GM21447 (cell line): Measurements from ENCODE around the gene FAM193A.
"Not testable (repeated sequence)": the region's sequence is repeated elsewhere in the genome, so short reads cannot be mapped to it uniquely, and the experiment has no call there.

Experiments
- ATAC-seq: cut with Tn5 transposase; IDR thresholded peaks from one replicate; pipeline ENCODE4 v1.9.1; 2021; ENCODE audit not compliant: unreplicated experiment

The FAM193A gene

DNA sequence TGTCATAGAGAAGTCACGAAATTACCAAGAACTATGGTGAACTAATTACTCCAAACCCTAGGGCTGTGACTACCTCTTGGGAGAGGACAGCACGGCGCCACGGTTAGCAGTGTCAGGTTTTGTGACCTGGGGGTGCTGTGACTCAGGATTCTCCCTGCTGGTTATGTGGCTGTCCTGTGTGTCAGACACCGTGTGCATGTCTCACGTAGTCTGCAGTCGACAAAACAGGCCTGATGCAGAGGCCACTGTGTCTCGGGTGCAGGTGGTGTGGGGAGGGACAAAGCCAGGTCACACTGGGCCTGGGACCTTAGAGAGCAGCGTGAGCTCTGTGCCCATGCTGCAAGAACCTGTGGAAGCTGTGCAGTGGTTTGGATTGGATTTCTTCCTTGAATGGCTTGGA is 185.6 kb downstream of the FAM193A start:
- no peak for ATAC-seq

DNA sequence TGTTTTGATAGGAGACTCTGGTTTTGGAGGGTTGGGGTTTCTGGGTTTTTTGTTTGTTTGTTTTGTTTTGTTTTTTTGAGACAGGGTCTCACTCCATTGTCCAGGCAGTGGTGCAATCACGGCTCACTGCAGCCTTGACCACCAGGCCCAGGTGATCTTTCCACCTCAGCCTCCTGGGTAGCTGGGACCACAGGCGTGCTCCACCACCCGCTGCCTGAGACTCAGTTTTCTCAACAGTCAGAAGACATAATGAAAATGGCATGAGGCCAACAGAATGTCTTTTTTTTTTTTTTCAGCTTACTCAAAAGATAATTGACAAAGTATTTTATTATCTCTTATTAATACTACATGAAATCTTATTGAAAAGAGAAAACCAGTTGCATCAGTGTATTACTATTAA is 187.3 kb downstream of the FAM193A start:
- ATAC-seq, result no peak

DNA sequence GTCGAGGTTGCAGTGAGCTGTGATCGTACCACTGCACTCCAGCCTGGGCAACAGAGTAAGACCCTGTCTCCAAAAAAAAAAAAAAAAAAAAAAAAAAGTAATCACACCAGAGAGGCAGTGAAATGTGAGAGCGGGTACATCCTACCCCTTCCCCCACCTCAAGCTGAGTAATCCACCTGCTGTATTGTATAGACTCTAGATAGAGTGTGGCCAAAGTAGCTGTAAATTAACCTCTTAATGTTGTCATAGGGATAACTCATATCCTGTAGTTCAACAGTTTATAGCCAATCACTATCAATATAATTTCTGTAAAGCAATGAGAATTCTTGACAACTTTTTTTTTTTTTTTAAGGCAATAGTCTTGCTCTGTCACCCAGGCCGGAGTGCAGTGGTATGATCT is 188.9 kb downstream of the FAM193A start:
- no peak for ATAC-seq

DNA sequence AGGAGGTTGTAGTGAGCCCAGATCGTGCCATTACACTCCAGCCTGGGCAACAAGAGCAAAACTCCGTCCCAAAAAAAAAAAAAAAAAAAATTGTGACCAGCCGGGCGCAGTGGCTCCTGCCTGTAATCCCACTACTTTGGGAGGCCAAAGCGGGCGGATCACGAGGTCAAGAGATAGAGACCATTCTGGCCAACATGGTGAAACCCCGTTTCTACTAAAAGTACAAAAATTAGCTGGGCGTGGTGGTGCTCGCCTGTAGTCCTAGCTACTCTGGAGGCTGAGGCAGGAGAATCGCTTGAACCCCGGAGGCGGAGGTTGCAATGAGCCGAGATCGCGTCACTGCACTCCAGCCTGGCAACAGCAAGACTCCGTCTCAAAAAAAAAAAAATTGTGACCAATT is 190.4 kb downstream of the FAM193A start:
- ATAC-seq, result not testable (repeated sequence)

DNA sequence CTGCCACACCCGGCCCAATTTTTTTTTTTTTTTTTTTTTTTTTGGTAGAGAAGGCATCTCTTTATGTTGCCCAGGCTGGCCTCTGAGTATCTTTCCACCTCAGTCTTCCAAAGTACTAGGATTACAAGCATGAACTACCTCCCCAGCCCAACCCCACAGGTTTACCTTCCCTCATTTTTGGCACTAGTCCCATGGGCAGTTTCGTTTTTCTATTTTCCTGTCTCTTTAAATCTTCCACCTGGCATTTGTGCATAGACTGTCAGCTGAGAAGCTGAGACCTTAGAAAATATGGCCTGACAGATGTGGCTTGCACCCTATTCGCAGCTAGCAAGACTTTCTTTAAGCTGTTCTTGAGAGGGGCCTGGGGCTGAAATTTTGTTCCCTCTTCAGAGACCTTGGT is 191.8 kb downstream of the FAM193A start:
- no peak for ATAC-seq

DNA sequence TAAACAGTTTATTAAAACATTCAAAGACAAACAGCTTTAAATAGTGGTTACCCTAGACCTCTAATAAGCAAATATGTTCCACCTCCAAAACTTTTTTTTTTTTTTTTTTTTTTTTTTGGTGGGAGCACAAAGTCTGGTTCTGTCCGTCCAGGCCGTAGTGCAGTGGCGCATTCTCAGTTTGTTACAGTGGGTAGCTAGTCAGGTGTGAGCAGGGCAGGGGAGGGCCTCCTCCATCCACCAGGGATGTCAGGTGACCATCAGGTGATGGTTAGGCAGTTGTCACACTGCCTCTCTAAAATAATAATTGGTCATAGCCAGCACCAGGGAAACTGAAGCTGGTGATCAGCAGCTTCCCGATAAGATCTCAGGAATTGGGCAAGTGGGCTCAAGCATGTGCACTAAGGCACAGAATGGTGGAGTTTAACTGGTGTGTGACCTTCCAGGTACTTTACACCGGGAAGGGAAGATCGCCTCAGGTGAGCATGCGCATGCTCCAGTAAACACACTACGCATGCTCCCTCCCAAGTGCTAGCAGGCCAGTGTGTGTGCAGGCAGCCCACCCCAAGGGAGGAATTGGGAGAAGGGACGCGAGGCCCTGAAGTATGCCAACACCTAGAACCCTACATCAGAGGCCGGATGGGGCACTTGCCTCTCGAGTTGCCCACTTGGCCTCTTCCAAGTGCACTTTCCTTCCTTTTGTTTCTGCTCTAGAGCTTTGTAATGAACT is 192.5 kb downstream of the FAM193A start:
- no peak for ATAC-seq

DNA sequence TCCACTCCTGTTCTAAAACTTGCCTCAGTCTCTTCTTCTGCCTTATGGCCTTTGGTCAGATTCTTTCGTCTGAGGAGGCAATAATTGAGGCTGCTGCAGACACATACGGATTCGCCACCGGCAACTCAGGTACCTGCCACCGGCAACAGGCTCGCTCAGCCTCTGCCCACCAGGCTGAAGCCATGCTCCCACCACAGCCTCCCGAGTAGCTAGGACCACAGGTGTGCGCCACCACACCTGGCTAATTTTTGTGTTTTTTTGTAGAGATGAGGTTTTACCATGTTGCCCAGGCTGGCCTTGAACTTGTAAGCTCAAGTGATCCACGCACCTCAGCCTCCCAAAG is 193.1 kb downstream of the FAM193A start:
- no peak for ATAC-seq

DNA sequence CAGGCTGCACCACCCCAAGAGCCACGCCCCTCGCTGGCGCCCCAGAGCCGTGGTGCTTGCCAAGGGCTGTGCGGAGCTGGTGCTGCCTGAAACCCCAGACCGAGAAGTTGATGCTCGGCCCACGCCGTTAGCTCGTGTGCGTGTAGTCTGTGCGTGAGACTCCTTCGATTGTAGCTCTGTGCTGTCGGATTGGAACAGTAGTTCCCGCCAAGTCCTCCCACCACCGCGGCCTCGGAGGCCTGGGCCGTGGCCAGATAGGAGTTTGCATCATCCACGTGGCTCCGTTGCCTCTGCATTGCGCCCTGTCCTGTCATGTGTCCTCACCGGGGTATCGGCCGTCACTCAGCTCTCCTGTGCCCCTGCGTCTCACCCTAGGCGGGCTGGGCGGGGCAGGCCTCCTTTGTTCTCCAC is 195.5 kb downstream of the FAM193A start:
- no peak for ATAC-seq

DNA sequence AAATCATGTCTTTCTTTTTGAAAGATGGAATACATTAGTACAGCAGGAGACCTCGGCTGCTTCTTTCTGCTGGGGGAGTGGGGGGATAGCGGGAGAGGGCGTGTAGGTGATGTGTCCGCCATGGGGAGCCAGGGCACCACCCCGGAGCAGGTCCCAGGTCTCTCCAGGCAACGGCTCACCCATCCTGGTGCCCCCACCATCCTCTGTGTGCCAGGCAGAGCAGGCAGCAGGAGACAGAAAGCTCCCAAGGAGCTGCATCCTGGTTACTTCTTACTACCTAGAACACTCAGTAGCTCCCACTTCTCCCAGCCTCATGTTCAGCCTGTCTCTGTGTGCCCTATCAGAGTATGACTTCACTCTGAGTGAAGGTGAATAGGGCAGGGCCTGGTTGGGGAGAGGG is 196.1 kb downstream of the FAM193A start:
- no peak for ATAC-seq

DNA sequence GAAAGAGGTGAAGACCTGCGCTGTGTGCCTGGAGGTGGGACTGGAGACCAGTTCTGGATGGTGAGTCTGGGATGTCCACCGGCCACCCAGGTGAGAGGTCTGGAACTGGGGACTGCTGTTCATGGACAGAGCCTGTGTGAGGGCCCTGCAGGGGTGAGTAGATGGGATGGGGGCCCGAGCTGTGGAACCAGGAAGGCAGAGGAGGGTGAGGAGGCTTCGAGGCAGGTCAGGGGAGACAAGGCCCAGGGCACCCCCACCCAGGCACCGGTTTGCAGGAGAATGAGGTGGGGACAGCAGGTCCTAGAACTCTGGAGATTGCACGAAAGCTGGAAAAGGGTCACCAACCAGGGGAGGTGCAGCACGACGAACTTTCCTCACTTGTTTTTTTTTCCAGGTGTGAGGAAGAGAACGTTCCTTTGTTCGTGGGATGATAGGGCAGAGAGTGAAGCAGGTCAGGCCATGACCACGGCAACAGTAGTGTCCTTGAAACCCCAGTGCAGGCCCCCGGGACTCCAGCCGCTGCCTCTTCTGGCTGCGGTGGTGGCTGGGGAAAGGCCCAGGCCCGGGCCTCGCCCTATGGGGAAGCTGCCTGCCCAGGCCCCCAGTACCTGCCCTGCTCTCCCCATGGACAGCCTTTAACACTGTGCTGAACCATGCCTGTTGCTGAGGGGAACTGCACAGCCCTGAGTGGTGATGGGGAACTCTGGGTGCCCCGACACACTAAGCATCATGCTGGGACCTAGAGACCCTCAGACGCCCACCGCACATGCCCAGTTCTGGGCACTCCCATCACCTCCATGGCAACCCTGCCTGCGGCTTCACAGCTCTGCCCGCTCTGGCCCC is 196.8 kb downstream of the FAM193A start:
- ATAC-seq, result no peak

DNA sequence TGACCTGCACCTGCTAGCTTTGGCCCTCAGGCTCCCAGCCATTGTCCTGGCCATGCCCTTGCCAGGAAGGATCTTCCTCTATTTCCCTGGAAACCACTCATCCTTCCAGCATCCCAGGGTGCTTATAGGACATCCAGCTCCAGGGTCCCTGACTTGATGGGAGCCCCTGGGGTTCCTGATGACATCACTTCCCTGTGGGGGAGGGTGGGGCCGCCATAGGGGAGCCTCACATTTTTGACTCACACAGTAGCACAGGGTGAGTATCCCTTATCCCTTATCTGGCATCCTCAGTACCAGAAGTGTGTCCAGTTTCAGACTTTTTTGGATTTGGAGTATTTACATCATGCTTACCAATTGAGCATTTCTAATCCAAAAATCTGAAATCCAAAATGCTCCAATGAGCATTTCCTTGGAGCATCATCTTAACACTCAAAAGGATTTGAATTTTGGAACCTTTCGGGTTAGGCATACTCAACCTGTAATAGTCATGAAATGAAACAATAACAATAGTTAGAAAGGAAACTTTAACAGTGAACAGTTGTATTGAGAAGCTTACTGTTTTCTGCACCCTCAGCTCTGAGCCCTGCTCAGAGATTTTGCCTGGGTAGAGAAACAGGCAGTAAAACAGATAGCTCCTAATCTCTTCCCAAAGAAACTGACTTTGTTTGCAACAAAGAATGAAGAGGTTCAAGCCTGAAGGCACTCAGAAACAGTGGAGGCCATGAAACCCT is 197.6 kb downstream of the FAM193A start:
- no peak for ATAC-seq

DNA sequence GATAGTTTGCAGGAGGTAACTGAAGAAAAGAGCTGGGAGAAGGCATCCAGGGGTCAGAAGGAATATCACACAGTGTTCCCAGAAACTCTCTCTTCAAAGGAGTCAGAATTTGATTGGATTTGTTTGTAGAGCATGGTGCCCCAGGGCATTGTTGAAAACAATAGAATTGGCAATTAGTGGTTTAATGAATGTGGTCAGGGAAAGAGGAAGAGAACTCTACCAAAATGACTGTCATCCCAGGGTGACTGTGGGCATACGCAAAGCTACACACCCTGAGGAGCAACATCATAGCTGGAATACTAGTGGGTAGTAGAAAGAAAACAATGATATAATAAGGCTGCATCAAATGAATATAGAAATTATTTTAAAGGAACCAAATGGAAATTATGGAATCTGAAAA is 198.2 kb downstream of the FAM193A start:
- ATAC-seq, result no peak

DNA sequence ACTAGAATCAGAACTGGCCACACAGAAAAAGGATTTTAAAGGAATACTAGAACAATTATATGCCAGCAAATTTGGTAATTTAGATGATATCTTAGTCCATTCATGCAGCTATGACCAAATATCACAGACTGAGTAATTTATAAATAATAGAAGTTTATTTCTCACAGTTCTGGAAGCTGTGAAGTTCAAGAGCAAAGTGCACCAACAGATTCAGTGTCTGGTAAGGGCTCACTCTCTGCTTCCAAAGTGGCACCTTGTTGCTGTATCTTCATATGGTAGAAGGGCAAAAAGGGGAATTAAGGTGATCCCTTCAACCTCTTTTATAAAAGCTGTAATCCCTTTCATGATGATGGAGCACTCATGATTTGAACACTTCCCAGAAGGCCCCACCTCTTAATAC is 199.4 kb downstream of the FAM193A start:
- ATAC-seq, result no peak

DNA sequence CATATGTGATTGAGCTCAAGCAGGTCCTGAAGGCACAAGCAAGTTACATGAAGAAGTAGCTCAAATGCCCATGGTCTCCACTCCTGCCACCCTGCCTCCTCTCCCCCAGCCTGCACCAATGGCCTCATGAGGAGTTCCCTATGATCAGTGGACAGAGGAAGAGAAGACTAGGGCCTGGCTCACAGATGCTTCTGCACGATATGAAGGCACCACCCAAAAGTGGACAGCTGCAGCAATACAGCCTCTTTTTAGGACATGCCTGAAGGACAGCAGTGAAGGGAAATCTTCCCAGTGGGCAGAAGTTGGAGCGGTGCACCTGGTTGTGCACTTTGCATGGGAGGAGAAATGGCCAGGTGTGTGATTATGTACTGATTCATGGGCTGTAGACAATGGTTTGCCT is 201.8 kb downstream of the FAM193A start:
- not testable (repeated sequence) for ATAC-seq

DNA sequence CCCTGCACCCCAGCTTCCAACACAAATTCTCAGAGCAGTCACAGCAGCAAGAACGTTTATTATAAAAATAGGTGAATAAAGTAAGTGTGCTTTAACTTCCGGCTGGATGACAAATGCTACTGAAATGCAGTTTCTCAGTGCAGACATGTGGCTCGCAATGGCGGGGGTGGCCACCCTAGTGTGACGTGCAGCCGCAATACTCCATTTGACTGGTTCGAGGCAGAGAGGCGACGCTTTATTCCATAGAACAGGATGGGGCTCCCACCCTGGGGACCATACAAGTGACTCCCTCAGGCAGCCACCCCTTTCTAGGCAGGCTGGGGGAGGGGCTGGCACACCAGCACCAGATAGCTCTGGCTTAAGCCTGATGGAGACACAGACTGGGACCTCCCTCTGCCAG is 205.2 kb downstream of the FAM193A start:
- no peak for ATAC-seq

DNA sequence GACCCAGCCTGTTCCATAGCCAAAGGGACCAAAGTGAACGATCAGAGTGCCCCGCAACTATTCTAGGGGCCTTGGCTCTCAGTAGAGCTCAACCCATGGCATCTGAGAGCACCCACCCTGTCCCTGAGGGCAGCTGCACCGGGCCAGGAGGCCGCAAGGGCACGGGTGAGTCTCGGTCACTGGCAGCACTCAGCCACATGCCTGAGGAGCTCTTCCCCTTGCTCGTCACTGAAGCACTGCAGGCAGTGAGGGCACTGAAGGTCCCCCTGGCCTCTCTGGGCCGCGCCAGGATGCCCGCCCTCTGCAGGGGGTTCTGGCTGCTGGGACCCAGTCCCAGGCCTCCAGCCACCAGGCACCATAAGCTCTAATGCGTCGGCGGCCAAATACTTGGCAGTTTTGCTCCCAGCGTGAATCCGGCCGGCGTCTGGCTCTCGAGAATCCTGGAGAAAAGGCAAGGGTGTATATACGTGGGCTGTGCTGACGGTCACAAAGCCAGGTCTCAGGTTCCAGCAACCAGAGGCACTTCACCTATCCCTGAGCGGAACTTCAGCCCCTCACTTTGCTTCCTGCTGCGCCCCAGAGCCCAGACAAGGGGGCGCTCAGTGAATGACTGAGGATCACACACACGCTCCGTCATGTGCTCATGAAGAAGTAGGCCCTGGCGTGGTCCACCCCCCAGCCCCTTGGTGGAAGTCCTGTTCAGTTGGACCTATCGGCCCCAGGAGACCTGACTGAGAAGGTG is 205.8 kb downstream of the FAM193A start:
- ATAC-seq, result no peak

DNA sequence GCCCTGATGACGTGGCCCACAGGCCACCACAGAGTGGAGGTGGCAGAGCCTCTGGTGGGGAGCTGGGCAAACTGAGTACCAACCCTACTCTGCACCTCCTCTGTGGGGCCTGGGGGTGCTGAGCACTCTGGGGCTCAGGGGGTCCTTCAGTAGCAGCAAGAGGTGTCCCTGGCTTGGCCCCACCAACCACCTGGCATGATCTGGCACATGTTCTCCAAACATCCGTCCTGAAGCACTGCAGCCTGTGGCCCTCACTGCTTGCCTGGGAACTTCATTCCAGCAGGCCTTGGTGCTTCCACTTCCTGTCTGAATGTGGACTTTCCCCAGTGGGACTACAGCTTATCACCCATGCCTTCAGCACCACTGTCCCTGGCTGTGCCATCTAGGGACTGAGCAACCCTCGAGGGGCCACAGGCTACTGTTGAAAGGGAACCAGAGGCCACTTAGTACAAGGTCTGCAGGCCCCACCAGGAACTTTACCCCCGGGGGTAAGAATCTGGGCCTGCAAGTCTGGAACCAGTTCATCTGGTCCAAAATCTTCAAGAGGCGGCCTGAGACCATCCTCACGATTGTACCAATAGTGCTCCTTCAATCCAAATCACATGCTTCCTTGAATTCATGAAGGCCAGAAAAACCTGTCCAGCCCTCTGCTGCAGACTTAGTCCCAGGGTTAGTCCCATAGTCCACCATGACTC is 206.5 kb downstream of the FAM193A start:
- ATAC-seq, result no peak

DNA sequence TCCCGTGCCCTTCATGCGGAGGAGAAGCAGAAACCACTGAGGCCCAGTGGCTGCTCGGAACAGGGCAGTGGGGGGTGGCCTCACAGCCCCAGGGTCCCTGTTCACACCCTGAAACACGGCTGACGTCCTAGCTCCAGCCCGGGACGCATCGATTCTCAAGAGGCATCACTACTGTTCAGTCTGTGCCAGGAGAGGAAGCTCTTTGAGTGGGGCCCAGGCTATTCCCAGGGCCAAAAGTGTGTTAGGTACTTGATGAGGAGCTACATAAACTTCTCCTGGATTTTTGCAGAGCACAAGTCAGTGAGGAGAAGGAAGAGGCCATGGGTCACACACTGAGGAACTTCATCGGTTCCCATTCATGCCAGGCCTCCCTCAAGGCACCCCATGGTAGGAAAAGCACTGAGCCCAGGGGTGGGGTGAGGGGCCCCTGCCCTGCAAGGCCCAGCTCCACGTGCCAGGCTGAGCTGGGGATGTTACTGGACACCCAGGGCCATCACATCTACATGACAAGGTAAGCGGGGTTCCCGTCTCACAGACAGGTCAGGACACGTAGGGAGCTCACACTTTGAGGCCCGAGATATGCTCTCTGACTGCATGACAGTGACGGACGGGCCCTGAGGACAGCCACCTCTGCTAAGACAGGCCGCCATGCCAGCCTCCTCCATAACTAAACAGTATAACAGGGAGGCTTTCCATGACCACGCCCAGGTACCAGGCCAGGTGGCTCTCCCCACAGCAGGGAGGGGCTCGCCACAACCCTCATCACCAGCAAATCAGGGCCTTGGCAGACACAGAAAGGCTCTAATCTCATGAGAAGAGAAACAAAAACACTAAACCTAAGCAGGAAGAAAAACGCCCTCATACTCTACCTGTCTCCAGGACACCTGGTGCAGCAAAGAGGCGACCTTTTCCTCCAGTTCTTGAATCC is 207.3 kb downstream of the FAM193A start:
- ATAC-seq, result no peak

DNA sequence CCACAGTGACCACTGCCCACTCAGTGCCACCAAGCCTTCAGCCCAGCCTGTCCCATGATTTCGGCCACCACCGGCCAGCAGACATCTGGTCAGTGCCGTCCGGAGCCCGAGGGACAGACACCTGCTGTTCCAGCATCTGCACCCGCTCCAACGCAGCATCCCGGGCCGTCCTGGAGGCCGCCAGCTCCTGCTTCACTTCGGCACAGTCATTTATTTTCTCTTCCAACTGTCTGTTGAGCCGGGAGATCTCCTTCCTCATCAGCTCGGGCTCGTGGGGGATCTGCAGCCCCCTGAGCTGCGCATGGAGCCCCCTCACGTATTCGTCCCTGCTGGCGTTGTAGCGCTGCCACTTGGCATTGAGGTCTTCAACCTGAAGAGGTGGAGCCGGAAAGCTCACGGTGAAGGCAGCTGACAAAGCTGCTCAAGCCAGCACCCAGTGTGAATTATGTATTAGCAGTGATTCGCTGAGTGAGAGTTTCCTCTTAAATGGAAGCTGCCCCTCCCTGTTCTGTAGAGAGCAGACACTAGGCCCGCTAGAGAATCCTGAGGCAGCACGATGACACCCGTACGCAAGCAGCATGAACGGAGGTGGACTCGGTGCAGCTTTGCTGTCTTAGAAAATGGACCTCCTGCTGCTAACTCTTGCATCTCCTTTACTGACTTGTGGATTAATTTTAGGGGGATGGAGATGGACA is 208.3 kb downstream of the FAM193A start:
- ATAC-seq, result no peak
